Esophagus (tissue), 2 donors: Measurements from ENCODE around the gene TM2D1. TPM values are rescaled to one million over a fixed set of nuclear protein-coding genes. Genes with fewer than 3 reads are reported as not detected.
"Not testable (repeated sequence)": the region's sequence is repeated elsewhere in the genome, so short reads cannot be mapped to it uniquely, and the experiment has no call there.

Source experiments
- H3K27ac ChIP-seq, 2 donors: one replicate each; pipeline ENCODE4 v1.5.1; 2013; ENCODE audit warnings: low read depth in 2 of 2, mild to moderate bottlenecking in 2 of 2, inconsistent platforms in 1 of 2, low read length in 1 of 2, moderate library complexity in 1 of 2
- H3K27me3 ChIP-seq, 2 donors: one replicate each; pipeline ENCODE4 v1.6.1; 2013; ENCODE audit warnings: low read length in 2 of 2, control low read depth in 1 of 2, mild to moderate bottlenecking in 1 of 2; ENCODE audit not compliant: insufficient read depth in 2 of 2, control insufficient read depth in 1 of 2
- H3K36me3 ChIP-seq, 2 donors: one replicate each; pipeline ENCODE4 v1.6.1; 2013; ENCODE audit warnings: low read length in 1 of 2; ENCODE audit not compliant: control insufficient read depth in 2 of 2, insufficient read depth in 2 of 2
- H3K4me1 ChIP-seq, 2 donors: one replicate each; pipeline ENCODE4 v1.6.1; 2013; ENCODE audit warnings: low read length in 1 of 2; ENCODE audit not compliant: control insufficient read depth in 2 of 2, insufficient read depth in 2 of 2
- H3K4me3 ChIP-seq, 2 donors: one replicate each; pipeline ENCODE4 v1.5.1; 2013; ENCODE audit warnings: low read length in 2 of 2, mild to moderate bottlenecking in 2 of 2, low read depth in 1 of 2, moderate library complexity in 1 of 2
- H3K9me3 ChIP-seq, 2 donors: one replicate each; pipeline ENCODE4 v1.6.1; 2013; ENCODE audit warnings: mild to moderate bottlenecking in 2 of 2, low read depth in 1 of 2, low read length in 1 of 2, moderate library complexity in 1 of 2; ENCODE audit not compliant: control insufficient read depth in 2 of 2, insufficient read depth in 1 of 2
- WGBS, 2 donors: extraction: QIAGEN DNeasy Blood & Tissue Kit; methylation state at CpG; one replicate each; pipeline ENCODE4 v1.1.7; 2013; 5-methylcytosine and 5-hydroxymethylcytosine counted together
- polyA plus RNA-seq, 2 donors: library from polyadenylated mRNA; stranded (reverse); fragments of 200-250 nt; gene quantifications; one replicate each; pipeline ENCODE4 v1.2.3, GENCODE V29; 2013
- donor health status: healthy with polysubstance abuse.
- donor health status: Bipolar disorder and iron deficiency.

Gene TM2D1
- polyA plus RNA-seq, 2 donors = 7.6 to 17.4 TPM

GRCh38 chr1:61746813-61747212 lies 21.9 kb upstream of the TM2D1 start:
- Histone ChIP-seq H3K36me3 (no peaks in the 10 kb centered on the region), H3K4me1 (peaks cover 2 to 3% of the 10 kb centered on the region in 2 donors), H3K27ac (no peak overlapping the region), H3K4me3 (no peak overlapping the region), H3K27me3 (no peaks in the 10 kb centered on the region), H3K9me3 (no peaks in the 10 kb centered on the region)
- WGBS, 2 donors = 22 to 34% methylated on average over 1 of the region's 1 CpG

GRCh38 chr1:61743716-61744580 lies 19.0 kb upstream of the TM2D1 start:
- Histone ChIP-seq H3K27me3 (no peaks in the 10 kb centered on the region), H3K9me3 (no peaks in the 10 kb centered on the region), H3K4me3 (peak overlapping the region in 1 of 2 donors; percentile 88), H3K4me1 (peaks cover 2 to 3% of the 10 kb centered on the region in 2 donors), H3K27ac (peak overlapping the region in 1 of 2 donors; percentile 16), H3K36me3 (no peaks in the 10 kb centered on the region)
- WGBS, 2 donors = 69% methylated on average over 6 of the region's 6 CpGs

- no peaks in the 10 kb centered on the region for H3K27me3 ChIP-seq
- H3K27ac ChIP-seq = peak overlapping the region; percentile 96 to 99
- 38 to 39% methylated on average over 5 of the region's 5 CpGs for WGBS, 2 donors
- H3K4me3 ChIP-seq = peak overlapping the region; percentile 86 to 88
- no peaks in the 10 kb centered on the region for H3K9me3 ChIP-seq
- peaks cover 2 to 3% of the 10 kb centered on the region in 2 donors for H3K4me1 ChIP-seq
- no peaks in the 10 kb centered on the region for H3K36me3 ChIP-seq
Measured at GRCh38 chr1:61743431-61743705, 18.4 kb upstream of the TM2D1 start.

GRCh38 chr1:61742620-61743430 lies 17.9 kb upstream of the TM2D1 start:
- H3K4me1 ChIP-seq = peaks cover 2 to 3% of the 10 kb centered on the region in 2 donors
- 3 to 5% methylated on average over 63 to 74 of the region's 74 CpGs for WGBS, 2 donors
- no peaks in the 10 kb centered on the region for H3K27me3 ChIP-seq
- no peaks in the 10 kb centered on the region for H3K36me3 ChIP-seq
- H3K9me3 ChIP-seq = no peaks in the 10 kb centered on the region
- peak overlapping the region; percentile 96 to 99 for H3K27ac ChIP-seq
- peak overlapping the region; percentile 86 to 88 for H3K4me3 ChIP-seq

GRCh38 chr1:61741711-61742619 lies 17.0 kb upstream of the TM2D1 start, which contains the start of gene PATJ:
Gene PATJ, plus strand, starts transcription at chr1:61742480. Its CDS starts 20,413 bp downstream, at chr1:61762893.
- Histone ChIP-seq H3K9me3 (no peaks in the 10 kb centered on the region), H3K4me1 (peaks cover 2 to 3% of the 10 kb centered on the region in 2 donors), H3K4me3 (peak within 1 kb of the TSS; percentile 86 to 88), H3K27me3 (no peaks in the 10 kb centered on the region), H3K36me3 (no peaks in the 10 kb centered on the region), H3K27ac (peak within 1 kb of the TSS; percentile 96 to 99)
- 3% methylated on average over 38 to 54 of the region's 54 CpGs for WGBS, 2 donors

- Histone ChIP-seq H3K36me3 (no peaks in the 10 kb centered on the region), H3K9me3 (no peaks in the 10 kb centered on the region), H3K4me3 (peak overlapping the region in 1 of 2 donors; percentile 88), H3K27ac (peak overlapping the region; percentile 69 to 99), H3K4me1 (peaks cover under 1 to 3% of the 10 kb centered on the region in 2 donors), H3K27me3 (no peaks in the 10 kb centered on the region)
- WGBS, 2 donors = 74 to 76% methylated on average over 19 of the region's 19 CpGs
Measured at GRCh38 chr1:61740751-61741700, 16.1 kb upstream of the TM2D1 start.

- 67 to 72% methylated on average over 3 of the region's 3 CpGs for WGBS, 2 donors
- H3K27me3 ChIP-seq = no peaks in the 10 kb centered on the region
- no peaks in the 10 kb centered on the region for H3K9me3 ChIP-seq
Measured at GRCh38 chr1:61732726-61733125, 7.8 kb upstream of the TM2D1 start.

GRCh38 chr1:61730679-61731078 lies 5.7 kb upstream of the TM2D1 start:
- not testable (repeated sequence) for H3K4me1 ChIP-seq
- 0 to 32% methylated on average over 1 of the region's 1 CpG for WGBS, 2 donors

More at GRCh38 chr1:61732726-61733125, 7.8 kb upstream of the TM2D1 start:
- Histone ChIP-seq H3K27ac (no peak overlapping the region), H3K4me3 (no peak overlapping the region), H3K36me3 (no peaks in the 10 kb centered on the region), H3K4me1 (no peaks in the 10 kb centered on the region)

More at GRCh38 chr1:61730679-61731078, 5.7 kb upstream of the TM2D1 start:
- H3K27me3 ChIP-seq, H3K36me3 ChIP-seq, H3K9me3 ChIP-seq, H3K27ac ChIP-seq, H3K4me3 ChIP-seq: not testable (repeated sequence)
